OCI-LY3 (cell line): Measurements from ENCODE around the gene MAK.
"Not testable (repeated sequence)": the region's sequence is repeated elsewhere in the genome, so short reads cannot be mapped to it uniquely, and the experiment has no call there.

Experiments used
- CTCF ChIP-seq: fragments of 200-600, 300-600 bp; sonication (generic); IDR thresholded peaks from 2 replicates; pipeline ENCODE4 v1.5.1; 2014; ENCODE audit warnings: antibody characterized with exemption, low read length, low read depth
- EZH2phosphoT487 ChIP-seq: fragments of 200-600 bp; shearing (Covaris generic); IDR thresholded peaks from 2 replicates; pipeline ENCODE4 v1.6.1; 2018; ENCODE audit warnings: antibody characterized with exemption, mixed run types, low read depth

GRCh38 chr6:10750568-10750967 is 87.8 kb downstream of the MAK start:
- TF ChIP-seq CTCF, EZH2phosphoT487: not testable (repeated sequence)
